ENCODE measurements around the gene KCNJ6.

KCNJ6 gene

DNA sequence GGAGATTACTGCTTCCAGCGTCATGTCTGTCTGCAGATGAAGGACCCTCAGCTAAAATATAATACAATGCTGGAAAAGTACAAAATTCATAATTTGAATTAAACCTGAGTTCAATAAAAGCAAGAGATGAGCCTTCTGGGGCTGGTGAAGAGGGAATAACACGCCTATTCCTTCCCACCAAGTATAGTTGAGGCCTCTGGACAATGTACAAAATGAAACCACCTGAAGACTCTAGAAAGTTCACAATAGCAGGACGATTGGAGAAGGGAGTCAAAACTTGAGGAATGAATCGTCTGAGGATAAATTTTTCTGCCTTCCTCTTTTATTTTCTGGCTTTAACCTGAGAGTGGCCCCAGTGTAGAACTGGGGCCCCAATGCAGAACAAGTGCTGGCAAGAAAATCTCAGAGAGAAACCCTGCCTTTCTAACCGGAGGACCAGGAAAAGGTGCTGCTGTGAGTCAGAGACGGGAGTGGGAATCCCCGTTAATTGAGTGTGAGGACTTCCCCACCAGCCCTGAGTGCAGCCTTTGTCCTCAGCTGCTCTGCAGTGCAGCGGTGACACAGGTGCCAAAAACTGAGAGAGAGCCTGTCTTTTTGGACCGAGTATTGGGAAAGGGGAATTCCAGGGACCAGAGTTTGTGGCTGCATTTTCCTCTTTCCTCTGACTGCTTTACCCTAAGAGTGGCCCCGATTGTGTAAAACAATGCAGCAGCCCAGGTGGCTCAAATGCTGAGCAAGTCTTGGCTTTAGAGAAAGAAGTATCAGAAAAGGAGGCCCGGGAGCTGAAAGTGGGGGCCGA, 284.7 kb downstream of the KCNJ6 start:
- DNase-seq = no peak

DNA sequence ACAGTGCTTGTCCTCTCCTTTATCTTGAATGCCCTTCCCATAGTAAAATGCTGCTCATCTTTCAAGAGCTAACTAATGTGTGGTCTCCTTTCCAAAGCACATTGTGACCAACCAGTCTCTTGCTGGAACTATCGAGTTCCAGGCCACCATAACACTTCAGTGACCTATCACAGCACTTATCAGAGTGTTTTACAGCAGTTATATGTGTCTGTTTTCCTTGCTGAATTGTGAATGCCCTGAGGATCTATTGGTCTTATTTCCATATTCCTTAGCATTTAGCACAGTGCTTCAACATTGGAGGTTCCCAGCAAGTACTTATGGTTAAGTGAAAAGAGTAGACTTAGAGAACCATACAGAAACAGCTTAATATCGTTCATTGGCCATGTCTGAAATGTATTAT, 285.4 kb downstream of the KCNJ6 start:
- DNase-seq = no peak

DNA sequence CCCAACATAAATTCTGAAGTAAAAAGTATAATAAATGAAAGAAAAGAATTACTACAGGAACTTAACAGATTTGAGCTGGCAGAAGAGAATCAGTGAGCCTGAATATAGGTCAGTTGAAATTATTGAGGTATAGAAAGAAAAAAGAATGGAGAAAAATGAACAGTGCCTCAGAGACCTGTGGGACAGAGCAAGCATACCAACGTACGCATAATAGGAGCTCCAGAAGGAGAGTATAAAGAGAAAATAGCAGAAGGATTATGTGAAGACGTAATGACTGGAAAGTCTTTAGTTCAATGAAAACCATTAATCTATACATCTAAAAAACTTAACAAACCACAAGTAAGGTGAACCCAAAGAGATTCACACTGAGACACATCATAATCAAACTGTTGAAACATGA, 287.9 kb downstream of the KCNJ6 start:
- DNase-seq = no peak

DNA sequence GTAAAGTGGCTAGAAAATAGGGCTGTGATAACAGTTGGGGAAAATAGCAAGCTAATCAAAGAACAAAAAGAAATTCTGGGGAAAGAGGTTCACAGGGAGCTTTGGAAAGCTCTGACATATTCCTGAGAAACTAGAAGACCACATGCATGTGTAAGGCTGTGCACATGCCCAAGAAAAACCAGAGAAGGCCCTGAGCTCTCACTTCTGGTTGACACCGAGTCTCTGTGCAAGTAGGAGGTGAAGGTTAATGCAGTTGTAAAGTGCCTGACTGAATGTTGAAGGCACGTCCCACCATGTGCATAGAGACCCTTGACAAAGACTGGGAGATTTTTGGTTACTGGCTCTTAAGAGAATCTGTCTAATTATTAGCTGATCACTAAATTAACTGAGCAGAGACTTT, 288.7 kb downstream of the KCNJ6 start:
- no peak for DNase-seq

DNA sequence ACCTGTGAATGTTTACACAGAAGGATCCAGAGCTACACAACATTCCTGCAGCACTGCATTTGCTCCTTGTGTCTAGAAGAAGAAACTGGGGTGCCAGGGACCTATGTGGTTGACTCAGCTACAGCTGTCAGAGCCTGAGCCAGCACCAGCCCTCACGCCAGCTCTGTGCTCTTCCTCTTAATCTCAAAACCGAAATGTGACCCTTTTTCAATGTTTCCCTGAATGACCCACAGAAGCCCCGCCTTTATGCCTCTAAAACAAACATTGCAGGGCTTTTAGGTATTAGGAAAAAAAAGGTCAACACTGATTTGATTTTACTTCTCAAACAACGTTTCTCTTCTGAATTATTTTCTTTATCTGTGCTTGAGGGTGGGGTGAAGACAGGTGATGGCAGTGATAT, 289.2 kb downstream of the KCNJ6 start:
- DNase-seq = no peak

DNA sequence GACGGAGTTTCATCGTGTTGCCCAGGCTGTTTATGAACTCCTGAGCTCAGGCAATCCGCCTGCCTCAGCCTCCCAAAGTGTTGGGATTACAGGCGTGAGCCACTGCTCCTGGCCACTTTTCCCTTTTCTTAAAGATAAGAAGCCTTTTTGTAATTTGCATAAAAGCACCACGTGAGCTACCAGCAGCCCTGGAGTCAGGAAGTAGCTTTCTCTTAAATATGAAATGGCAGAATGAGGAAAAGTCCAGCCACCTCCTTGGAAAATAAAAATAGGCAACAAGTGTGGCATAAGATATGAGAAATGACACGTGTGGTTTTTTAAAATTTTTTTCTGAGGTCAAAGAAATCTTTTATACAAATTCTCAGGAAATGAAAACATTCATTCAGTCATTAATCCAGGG, 289.9 kb downstream of the KCNJ6 start:
- DNase-seq = no peak

DNA sequence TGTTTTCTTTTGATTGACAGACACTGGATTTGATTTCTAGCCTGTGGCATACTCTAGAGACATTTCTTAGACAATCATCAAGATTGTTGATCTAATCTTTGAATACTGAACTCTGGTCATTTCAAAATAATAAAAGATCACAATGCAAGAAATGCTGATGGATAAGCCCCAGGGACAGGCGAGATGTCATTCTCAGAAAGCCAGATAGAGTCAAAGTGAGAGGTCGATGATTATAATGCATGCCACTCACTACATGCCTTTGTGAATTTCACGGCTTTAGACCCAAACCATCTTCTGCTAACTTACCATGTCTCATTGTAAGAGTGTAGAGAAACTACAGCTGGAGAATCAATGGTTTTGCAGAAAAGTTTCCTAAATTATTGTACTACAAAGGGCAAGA, 292.6 kb downstream of the KCNJ6 start:
- no peak for DNase-seq

DNA sequence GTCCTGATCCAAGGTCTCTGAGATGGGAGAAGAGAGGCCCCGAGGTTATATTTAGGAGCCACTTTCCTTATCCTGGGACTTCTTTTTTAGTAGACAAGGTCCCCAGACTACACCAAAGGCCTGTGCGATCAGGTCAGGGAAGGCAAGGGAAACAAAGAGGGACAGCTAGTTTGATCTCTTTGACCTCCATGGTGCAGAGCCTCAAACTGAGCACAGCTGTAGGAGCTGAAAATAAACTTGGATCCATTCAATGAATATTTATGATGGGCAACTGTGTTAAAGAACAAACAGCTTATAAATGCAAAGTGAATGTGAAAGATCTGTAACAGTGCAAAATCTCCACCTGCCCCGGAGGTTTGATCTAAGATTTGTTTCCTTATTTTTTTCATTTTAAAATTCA, 293.1 kb downstream of the KCNJ6 start:
- DNase-seq = no peak

DNA sequence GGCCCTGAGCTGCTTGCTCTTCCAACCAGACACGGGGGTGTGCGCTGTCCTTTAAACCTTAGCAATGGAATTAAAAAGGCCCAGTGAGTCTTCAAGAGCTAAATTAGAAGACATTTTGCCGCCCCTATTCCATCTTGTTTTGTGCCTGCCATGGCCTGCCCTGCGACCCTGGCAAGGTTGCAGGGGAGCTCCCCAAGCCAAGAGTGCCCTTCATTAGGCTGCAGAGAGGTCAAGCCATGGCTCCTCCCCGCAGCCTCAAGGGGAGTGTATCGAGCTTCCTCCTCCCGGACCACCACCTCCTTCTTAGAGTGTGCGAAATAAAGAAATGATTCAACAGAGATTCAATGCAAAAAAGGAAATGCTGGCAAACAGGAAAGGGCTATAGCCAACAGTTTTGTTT, 293.5 kb downstream of the KCNJ6 start:
- no peak for DNase-seq

DNA sequence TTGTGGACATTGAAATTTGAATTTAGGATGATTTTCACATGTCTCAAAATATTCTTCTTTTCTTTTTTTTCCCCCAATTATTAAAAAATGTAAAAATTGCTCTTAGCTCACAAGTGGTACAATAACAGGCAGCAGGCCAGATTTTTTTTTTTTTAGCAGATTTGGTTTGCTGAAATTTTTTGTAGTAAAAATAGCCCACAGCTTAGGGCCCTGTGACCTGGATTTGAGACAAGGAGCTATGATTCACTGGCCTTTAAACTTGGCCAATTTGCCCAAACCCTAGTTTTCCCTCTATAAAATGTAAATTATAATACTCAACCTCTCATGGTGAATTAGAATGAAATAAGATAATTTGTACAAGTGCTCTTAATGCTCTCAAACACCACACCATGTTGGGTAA, 295.9 kb downstream of the KCNJ6 start:
- no peak for DNase-seq

DNA sequence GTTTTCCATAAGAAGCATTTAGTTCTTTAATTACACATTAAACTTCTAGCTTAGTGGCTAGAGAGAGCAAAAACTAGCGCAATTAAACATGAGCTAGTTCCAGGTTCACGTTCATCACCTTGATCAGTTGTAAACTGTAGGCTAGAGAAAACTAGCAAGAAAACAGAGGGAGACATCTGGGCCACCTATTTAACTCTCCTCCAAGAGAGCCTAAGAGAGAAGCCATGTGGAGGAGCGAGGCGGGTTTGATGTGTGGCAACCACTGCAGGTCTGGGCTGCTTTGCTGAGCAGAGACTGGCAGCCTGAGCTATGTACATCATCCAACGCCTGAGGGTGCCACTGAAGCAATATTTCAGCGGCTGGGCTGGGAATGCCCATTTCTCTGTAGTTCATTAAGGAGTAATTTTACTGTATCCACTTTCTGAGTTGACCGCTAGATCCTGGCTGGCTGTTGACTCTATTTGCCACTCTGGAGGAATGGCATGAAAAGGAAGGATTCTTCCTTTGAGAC, 296.7 kb downstream of the KCNJ6 start:
- no peak for DNase-seq

DNA sequence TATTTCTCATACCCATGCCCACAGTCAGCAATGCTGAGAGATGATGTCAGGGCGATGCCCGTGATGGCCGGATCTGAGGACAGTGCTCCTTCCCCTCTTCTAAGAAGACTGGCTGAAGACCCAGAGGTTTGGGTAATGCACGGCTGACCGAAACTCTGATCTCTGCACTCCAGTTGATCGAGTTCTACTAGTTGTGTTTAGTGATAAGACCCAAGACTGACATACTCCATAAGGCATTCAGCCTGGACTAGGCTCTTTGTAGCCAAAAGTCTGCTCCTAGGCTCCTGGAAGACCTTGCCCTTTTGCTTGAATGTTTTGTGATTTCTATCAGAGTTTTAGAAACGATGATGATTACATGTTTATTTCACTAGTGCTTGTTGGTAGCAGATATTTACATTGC, 298.2 kb downstream of the KCNJ6 start:
- DNase-seq = no peak

DNA sequence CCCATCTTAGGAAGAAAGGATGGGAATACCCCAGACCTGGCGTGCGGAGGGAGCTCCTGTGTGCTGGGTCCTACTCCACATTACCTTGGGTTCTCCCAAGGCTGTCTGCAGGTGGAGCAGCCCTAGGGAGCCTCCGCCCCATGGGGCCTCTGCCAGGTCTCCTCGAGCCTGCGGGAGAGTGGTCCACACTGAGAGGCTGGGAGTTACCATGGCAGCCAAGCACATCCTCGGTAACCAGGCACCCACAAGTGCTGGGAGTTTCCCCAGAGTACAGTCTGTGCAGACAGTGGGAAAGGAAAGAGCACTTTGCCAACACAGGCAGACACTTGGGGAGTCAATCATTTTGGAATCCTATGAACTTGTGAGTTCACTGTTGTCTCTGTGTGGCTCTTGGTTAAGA, 300.3 kb downstream of the KCNJ6 start:
- DNase-seq = no peak

DNA sequence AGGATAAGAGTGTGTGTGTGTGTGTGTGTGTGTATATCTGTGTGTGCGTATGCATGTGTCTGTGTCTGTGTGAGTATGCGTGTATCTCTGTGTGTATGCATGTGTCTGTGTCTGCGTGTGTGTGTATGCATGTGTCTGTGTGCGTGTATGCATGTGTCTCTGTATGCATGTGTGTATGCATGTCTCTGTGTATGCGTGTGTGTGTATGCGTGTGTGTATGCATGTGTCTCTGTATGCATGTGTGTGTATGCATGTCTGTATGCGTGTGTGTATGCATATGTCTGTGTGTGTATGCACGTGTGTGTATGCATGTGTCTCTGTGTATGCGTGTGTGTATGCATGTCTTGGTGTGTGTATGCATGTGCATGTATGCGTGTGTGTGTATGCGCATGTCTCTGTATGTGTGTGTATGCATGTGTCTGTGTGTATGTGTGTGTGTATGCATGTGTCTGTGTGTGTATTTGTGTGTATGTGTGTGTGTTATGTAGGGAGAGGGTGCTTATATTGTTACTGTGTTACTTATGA, 301.8 kb downstream of the KCNJ6 start:
- DNase-seq = no peak

DNA sequence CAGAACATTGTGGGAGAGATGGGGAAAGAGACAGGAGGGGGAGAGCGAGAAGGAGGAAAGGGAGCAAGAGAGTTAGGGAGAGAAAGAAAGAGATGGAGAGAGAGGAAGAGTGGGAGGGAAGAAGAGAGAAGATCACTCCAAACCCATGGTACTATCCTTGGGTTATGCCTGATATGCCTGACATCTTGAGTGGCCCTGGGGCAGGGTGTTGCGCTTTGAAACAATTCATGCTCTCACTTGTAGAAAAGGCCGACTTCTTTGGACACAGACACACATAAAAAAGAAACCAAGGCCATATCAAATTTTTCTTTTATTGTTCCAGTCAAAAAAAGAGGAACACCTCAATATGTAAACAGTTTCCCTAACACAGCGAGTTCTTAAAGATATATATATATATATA, 309.2 kb downstream of the KCNJ6 start:
- no peak for DNase-seq

DNA sequence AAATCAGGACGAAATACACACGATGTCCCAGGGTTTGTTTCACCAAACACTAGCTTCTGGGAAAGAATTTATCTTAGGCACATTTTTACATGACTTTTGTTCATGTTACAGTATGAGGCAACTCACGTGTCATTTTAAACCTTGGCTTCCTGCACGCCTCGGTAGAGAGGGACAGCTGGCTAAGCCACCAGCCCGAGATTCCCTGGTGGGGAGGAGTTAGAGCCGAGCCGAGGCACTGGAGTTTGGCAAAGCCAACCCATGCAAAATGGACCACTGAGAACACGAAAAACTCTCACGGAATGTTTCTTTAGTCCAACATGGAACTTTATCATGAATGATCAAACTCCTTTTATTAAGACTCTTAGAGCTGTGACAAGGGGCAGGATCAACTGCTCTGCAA, 309.7 kb downstream of the KCNJ6 start:
- no peak for DNase-seq

DNA sequence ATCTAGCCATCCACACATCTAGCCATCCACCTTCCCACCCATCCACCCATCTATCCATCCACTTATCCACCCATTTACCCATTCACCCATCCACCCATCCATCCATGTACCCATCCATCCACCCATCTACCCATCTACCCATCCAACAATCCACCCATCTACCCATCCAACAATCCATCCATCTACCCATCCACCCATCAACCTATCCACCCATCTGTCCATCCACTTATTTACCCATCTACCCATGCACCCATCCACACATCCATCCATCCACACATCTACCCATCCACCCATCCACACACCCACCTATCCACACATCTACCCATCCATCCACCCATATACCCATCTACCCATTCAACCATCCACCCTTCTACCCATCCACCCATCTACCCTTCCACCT, 311.3 kb downstream of the KCNJ6 start:
- DNase-seq = no peak

DNA sequence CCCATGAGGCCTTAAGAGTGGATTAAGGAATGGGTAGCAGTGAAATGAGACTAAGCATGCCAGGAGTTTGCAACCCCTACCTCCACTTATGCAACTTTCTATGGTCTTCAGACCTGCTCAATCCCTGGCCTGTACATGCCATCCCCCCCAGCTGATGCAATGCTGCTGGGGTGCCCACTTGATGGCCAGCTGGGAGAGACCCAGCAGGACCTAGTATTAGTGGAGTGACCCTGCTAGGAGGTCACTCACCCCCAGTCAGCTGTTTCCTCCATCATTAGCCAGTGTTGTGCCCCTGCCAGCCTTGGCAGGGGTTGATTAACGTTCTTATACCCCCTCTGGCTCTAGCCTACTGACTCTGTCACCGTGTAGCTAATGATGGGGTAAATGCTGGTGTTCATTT, 313.1 kb downstream of the KCNJ6 start:
- no peak for DNase-seq

DNA sequence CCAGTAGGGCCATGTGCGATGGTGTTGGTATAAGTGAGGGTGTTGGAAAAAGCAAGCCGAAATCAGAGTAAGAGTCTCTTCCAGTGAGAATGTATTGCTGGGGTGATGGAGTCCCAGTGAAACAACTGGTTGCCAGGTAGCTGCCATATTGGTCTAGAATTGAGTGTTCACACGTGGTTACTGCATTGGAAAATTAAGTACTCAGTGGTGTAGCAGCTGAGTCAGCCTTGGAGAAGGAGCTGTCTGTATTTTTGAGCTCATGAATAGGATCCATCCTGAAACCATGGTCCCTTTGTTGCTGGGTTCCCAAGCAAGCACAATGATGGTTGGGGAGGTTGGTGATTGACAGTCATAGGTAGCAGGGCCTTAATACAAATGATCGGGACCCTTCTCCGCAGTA, 314.3 kb downstream of the KCNJ6 start:
- no peak for DNase-seq

DNA sequence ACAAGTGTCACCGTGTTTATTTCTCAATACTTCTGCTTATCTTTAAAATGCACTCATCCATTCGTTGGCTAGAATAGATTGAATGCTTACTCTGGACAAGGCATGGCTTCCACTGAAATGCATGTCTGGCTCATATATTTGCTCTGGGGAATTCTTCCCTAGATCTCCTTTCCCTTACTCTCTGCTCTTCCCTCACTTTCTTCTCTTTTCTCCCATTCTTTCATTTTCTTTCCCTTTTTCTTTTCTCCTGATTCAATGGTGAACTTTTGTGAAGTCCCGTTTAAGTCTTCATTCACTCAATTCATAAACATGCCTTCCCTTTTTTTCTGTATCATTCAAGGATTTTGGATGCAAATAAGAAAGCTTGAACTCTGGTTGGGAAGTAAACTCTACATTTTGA, 315.2 kb downstream of the KCNJ6 start:
- no peak for DNase-seq

DNA sequence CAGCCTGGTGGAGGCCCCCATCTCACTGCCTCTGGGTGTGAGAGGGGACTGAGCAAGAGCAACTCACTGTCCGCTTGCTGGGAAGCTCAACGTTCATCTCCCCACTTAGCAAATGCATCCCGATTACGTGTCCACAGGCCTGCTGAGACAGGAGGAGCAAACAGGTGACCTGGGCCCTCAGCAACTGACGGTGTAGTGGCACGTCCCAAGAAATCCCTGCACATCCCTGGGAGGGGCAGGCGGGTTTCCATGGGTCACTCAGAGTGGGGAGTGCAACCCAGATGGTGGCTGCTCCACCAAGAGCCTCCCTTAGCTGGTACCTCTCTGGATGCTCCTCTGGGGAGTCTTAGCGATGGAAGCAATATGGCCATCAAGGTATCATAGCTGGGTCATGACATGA, 320.3 kb downstream of the KCNJ6 start:
- DNase-seq = no peak

DNA sequence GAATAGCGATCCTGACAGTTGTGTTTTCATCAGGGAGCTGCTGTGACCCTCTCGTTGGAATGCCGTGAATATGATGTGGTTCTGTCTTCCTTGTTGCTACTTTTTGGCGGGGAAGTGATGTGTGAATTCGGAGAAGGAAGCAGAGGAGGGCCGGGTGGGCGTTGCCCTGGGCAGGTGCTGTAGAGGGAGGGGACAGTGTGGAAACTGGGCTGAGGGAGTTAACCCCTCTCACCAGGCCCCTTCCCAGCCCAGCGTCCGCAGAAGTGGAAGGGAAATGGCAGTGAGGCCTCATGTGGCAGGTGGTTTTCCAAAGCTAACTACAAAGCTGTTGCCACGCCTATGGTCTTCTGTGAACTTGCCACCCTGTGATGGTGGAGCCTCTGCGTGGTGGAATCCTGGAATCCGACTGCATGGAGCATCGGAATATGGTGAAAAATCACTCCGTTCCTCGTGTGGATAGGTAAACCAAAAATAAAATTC, 321.7 kb downstream of the KCNJ6 start:
- DNase-seq = no peak

DNA sequence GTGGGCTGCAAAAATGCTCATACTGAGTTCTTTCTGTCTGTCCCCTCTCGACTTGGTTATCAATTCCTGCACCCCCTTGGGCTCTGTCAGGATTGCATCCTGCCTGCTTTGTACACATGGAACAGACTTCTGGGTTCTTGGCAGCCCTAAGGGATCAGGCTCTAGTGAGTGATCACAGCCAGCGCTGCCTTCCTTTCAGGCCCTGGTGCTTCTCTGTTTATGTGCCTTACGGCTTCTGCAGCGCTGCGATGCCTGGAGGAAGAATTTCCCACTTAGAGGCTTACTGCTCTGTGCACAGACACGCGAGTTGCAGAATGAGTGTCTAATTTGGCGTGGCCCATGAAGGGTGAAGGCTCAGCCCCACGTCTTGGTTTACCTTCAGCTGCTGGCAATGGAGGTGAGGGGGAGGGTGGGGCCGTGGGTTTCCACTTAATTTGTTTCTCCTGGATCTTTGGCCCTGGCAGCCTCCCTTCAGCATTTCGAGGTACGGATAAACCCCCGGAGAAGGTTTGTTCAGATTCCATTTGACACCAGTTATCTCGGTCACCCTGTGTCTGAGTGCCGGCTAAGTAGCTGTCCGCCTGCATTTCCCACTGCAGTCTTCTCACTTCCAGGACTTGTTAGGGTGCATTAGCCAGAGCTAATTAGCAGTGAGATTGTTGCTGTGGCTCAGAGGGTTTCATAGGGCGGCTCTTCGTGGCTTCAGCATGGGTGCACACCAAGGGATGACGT, 322.4 kb downstream of the KCNJ6 start:
- no peak for DNase-seq

DNA sequence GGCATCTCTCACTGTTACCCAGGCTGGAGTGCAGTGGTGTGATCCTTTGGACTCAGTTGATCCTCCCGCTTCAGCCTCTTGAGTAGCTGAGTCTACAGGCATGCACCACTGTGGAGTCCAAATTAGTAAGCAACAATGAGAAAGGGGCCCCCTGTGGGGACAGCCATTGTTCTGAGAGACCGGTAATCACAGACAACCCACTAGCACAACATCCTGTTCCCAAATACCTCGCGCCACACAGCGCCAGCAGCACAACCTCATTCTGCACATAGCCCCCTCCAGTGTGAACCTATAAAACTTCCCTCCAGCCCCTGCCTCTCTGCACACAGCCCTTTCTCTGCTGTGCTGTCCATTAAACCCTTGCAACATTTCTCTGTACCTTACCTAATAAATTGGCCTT, 323.2 kb downstream of the KCNJ6 start:
- DNase-seq = peak; percentile 17

Data from NCI-H146 (cell line).